ENCODE data around the gene ZNF892.
A peak's percentile ranks its signal among the peaks of the same experiment; 100 is the strongest.

ZNF892 gene

DNA sequence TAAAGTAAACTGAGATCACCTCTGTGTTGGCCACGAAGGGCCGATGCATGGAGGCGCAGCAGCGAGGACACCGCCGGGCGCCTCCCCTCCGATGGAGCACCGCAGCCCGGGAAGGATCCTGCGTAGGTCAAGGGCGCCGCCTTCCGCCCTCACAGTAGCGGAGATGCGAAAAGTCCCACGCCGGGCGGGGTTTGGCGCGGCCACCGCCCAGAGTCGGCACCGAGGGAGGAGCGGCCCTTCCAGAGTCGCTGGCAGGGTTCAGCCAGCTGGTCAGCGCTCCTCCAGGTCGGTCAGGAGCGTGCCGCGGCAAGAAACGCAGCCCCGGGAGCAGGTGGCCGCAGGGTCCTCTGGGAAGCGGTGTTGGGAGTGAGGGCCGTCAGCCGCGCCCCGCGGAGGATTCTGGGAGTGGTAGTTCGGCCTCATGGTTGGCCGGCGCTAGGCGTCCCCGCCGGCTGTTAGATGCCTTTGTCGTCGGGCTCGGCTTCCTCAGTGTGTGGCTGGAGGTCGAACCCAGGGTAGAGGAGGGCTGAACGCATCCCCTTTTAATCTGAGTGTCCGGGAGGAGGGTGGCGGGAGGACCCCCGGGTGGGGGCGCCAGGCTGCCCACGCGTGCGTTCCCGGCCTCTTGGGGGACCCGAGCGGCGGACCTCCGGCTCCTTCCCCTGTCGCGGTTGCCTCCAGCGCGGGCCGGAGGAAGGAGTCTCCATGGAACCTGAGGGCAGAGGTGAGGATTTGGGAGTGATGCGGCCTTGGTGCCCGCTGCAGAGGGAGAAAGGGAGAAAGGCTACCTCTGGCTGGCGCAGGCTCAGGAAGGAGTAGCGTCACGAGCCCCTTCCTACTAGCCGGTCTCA lies at the start of gene ZNF892:
TSS of gene ZNF892 (plus strand) at position 411 of the 851 bp plus-strand sequence. CDS start at position 706, 295 bp downstream.
- peak; percentile 86 for DNase-seq

DNA sequence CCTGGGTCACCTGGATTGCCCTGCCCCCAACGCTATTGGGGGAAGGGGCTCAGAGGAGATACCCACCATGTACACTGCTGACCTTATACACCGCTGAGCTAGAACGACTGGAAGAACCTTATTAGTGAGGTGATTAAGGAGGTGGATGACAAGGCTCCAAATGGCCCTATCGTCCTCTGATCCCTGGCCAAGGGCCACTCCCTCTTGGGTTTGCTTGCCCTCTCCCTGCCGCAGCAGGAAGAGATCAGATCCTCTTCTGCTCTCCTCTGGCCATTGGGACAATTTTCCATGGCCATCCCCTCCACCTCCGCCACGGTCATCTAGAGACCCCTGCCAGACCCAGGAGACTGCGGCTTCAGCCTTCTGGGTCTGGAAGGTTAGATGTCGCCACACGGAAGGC lies 48.9 kb upstream of the ZNF892 start:
- DNase-seq, result no peak

DNA sequence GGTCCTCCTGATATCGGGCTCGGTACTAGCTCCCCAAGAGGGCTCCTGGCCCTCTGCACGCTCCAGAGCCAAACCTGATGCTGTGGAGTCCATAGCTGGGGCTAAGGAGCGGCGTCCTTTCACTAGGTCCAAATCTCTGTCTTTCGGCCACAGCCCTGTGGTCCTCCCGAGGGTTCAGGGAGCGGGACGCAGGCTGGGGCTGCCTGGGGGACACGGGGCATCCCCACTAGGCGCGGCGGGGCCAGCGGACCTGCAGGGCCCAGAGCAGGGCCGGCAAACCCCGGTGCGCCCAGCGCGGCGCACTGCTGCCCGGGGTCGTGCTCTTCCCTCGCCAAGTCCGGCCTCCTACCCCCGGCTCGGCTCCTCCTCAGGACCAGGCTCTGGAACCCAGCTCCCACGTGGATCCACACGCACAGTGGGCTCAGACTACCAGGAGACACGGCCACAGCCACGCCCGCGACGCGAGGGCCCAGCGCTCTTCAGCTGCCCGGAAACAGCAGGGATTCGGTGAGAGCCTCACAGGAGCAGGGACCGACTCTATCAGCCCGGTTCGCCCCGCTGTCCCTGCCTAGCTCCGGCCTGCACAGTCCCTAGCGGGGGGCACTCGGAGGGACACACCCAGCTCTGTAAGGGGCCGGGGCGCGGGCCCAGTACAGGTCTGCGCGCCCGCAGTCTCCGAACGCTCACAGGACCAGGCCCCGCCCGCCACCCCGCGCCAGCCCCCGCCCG lies 48.3 kb upstream of the ZNF892 start:
- no peak for DNase-seq

DNA sequence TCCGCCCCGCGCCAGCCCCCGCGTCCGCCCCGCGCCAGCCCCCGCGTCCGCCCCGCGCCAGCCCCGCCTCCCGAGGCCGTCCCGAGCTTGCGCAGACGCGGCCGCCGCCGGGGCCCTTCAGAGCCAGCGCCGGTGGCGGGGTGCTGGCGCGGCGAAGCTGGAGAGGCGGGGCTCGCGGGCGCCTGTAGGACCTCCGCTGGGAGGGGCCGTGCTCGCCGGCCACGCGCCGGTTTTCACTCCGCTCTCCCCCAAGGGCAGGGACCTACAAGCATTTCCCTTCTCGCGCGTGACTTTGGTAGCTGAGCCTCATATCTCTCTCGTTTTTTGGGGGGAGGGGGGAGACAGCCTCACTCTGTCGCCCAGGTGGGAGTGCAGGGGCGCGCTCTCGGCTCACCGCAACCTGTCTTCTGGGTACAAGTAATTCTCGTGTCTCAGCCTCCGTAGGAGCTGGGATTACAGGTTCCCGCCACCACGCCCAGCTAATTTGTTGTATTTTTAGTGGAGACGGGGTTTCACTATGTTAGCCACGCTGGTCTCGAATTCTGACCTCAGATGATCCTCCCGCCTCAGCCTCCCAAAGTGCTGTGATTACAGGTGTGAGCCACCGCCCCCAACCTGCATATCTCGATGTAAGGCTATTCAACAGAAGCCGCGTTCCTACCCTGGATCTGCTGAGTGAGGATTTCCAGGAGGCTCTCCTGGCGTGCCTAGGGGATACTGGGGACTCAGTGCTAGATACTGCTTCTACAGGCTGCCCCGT lies 47.5 kb upstream of the ZNF892 start, which contains the start of gene ZNF514:
TSS of gene ZNF514 (minus strand) at position 159 of the 760 bp plus-strand sequence. CDS start 6,595 bp downstream, outside the sequence.
- DNase-seq, result peak; percentile 85

DNA sequence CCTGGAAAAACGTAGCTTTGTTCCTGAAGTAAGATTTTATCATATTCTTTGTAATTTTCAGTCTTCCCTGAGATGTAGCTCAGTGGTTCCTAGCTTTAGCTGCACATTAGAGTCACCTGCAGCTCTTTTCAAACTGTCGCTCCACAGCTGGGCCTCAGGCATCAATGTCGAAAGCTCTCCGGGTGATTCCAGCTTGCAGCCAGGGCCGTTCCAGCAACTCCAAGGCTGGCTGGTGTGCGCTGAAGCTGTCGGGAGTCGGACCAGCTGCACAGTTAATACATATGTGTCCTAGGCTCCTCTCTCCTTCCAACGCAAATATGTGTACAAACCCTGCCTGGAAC lies 42.3 kb upstream of the ZNF892 start:
- no peak for DNase-seq

DNA sequence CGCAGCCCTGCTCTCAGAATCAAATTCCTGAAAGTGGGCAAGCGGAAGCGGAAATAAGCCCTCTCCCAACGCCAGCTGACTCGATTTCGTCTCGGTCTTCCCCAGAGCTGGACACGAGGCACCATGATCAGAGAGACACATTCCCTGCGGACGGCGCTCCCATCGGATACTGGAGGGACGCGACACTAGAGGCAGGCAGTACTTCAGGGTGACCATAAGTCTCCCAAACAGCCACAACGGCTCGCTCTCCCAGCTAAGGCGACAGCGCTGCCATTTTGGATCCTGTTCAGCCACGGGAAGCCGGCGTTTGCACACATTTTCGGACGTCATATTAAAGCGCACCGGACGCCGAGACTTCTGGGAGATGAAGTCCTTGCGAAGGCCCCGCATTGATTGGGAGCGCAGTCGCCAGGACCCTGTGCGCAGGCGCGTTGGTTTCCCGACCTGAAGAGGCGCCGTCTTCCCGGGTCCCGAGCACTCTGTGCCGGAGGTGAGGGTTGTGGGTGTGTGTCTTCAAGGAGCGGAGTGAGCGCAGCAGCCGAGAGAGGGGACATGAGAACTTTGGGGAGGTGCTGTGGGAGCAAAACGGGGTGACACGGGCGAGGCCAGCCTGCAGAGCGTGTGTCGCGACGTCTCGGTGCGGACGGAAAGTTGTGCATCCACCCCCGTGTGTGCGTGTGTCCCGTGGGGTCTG lies 41.8 kb upstream of the ZNF892 start, which contains the start of gene ZNF2:
TSS of gene ZNF2 (plus strand) at position 439 of the 694 bp plus-strand sequence. CDS start 10,418 bp downstream, outside the sequence.
- peak; percentile 97 for DNase-seq

DNA sequence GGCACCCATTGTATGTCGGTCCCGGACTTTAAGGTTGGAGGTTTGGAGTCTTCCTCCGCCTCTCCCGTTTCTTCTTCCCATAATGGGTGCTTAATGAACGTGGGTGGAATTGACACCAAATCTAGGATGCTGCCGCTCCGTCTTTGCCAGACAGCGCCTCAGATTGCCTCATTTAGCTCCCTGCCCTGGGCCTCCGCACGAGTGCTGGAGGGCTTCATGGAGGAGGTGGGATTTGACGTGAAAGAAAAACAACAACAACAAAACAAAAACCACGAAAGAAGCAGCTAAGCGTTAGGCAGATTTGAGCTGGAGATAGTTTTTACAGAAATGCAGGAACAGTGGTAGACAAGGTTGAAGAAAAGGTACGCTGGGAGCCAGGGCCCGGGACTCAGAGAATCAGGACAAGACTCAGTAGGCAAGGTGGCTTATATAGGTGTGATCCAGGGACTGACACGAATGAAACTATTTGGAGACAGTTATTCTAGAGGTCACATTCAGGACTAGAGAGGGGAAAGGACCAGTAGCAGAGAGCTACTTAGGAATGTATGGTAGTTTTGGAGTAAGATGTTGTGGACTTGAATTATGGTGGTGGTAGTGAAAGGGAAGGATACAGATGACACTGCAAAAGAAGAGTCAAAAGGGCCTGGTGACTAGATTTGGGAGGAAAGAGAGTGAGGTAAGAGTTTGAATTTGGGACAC lies 41.1 kb upstream of the ZNF892 start:
- no peak for DNase-seq

DNA sequence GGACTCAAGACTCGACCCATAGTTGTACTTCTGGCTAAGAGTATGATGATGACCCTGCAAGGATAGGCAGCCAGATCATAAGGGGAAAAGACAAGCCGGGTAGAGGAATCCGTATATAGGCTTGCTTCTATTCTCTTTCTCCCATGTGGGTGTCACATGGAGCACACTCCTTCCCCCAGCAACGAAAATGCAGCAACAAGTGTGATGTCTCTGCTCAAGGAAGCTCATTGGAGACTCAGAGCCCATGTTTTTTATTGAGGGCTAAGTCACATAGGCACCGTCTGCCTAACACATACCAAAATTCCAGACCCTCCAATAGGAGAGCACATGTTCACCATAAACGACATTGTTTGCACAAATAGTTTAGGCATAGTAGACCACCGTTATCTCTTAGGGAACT lies 35.4 kb upstream of the ZNF892 start:
- no peak for DNase-seq

DNA sequence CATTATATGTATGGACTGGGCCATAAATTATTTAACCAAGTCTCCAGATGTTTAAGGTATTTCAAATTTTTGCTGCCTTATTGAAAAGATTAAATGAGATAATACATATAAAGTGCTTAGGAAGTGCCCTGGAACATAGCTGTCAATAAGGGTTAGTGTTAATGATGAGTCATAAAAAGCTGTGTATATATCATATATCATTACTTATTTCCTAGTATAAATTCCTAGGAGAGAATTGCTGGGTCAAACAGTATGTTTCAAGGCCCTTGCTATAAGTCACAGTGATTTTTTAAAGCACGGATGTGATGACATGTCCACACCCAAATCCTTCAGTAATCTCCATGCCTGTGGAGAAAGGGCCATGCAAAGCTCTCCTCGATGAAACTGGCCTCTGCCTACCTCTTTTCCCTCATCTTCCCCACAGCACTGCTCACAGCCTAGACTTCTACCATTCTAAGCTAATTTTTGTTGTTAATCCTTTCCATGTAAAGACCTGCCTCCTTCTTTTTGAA lies 33.2 kb upstream of the ZNF892 start:
- DNase-seq, result no peak

DNA sequence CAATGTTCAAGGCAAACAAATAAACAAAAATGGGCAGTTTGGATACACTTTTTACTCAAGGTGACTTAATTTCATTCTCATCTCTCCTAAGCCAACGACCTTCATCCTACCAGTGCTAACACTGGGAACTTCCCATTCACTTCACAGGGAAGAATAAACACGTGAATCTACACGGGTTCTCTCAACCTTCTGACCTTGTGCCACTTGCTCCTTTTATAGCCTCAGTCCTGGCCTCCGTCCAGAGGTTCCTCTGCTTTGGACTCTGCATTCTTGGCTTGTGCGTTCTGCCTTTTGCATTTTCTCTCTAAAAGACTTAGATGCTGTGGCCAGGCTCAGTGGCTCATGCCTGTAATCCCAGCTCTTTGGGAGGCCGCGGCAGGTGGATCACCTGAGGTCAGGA lies 27.9 kb upstream of the ZNF892 start:
- DNase-seq, result no peak

DNA sequence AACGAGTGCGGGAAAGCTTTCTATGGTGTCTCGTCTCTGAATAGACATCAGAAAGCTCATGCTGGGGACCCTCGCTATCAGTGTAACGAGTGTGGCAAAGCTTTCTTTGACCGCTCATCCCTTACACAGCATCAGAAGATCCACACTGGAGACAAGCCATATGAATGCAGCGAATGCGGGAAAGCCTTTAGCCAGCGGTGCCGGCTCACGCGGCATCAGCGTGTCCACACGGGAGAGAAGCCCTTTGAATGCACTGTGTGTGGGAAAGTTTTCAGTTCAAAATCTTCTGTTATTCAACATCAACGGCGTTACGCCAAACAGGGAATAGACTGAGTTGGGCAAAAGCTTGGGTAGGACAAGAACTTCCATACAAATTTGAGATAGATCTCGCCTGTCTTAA lies 25.5 kb upstream of the ZNF892 start:
- DNase-seq, result no peak

DNA sequence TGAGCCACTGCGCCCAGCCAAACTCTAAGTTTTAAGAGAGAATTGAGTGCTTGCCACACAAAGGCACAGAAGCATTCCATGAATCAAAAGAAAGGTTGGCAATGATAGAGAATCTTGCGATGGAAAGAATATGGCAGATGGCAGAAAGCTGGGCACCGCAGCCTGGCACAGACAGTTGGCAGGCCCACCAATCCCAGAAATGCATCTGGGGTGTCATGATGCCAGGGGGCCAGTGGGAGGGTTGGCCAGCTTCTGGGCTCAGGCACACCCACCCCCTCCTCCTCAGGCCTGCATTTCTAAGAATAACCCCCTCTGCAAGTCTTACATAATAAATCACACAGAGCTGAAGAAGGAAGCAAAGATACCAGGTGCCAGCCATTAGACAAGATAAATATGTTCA lies 22.1 kb upstream of the ZNF892 start:
- no peak for DNase-seq

DNA sequence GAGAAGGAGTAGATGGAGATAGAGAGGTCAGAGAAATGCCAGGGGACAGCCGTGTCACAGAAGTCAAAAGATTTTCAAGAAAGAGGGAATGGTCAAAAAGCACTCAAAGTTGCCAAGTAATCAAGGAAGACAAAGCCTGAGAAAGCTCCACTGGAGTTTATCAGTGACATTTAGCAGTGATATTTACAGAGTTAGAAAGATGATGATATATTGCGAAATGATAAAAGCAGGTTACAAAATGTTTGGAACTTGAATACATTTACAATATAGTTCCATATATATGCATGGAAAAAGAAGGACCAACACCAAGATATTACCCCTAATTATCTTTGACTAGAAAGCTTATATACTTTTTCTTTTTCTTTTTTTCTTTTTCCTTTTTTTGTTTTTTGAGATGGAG lies 21.3 kb upstream of the ZNF892 start:
- DNase-seq, result no peak

DNA sequence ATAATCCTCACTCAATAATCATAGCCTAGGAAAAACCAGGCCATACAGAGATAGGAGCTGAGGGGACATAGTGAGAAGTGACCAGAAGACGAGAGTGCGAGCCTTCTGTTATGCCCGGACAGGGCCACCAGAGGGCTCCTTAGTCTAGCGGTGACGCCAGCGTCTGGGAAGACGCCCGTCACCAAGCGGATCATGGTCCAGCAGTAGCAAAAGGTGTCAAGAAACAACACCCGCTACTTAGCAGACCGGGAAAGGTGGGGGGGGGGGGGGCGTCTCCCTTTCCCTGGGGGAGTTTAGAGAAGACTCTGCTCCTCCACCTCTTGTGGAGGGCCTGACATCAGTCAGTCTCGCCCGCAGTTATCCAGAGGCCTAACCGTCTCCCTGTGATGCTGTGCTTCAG lies 14.4 kb upstream of the ZNF892 start:
- DNase-seq, result peak; percentile 53

DNA sequence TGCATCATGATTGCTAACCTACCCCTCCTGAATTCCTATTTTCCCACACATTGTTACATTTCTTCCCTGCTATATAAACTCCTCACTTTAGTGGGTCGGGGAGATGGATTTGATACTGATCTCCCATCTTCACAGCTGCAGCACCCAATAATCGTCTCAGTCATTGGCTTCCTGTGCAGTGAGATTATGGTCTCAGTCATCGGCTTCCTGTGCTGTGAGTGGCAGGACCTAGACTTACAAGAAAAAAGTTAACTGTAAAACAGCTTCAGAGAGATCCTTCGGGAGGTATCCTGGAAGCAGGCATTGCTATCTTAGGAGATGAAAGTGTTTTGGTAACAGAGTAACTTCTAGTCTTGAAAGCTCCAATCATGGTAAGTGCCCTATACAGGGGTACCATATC lies 3.4 kb upstream of the ZNF892 start:
- no peak for DNase-seq

DNA sequence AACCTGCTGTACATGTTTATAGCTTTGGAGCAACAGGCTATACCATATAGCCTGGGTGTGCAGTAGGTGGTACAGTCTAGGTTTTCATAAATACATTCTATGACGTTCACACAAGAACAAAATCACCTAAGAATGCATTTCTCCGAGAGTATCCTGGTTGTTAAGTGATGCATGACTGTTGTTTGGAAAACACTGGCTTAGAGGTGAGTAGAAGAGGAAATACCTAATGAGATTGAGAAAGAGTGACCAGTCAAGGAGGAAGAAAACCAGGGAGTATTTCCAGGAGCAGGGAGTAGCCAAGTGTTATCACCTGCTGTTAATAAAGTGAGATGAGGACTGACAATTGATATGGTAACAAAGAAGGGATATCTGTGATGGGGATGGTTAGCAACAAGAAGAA lies 2.9 kb upstream of the ZNF892 start:
- DNase-seq, result no peak

DNA sequence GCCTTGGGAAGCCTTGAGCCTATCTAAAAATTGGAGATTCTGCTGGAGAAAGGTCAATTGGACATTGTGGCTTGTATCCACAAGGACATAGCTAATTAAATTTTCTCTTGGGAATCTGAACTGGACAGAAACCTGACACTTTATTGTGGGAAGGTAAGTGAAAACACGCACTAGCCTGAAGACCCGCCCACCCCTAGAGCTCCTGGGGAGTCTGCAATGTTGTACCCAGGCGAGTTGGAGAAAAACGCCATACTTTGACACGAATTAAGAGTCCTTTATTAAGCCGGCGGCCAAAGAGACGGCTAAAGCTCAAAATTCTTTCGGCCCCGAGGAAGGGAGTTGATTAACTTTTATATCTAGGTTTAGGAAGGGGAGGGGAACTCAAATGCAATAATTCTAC lies 1.2 kb upstream of the ZNF892 start:
- DNase-seq, result no peak

DNA sequence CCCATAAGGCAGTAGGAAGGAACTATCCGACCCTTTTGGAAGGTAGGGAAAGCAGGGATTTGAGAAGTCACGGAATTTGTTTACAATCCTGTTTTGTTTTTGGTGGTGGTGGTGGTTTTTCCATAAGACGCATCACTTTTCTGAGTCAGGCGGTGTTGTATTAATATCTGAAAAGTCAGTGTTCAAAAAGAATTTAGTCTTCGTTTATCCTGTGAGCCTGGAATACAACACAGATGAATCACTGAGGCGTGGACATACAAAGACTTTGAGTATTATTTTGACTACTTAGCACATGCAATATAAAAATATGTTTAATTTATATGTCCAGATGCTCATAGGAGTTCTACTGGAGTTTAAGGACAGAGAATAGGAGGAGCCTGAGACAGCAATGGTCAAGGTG lies 785 bp downstream of the ZNF892 start:
- DNase-seq, result no peak

DNA sequence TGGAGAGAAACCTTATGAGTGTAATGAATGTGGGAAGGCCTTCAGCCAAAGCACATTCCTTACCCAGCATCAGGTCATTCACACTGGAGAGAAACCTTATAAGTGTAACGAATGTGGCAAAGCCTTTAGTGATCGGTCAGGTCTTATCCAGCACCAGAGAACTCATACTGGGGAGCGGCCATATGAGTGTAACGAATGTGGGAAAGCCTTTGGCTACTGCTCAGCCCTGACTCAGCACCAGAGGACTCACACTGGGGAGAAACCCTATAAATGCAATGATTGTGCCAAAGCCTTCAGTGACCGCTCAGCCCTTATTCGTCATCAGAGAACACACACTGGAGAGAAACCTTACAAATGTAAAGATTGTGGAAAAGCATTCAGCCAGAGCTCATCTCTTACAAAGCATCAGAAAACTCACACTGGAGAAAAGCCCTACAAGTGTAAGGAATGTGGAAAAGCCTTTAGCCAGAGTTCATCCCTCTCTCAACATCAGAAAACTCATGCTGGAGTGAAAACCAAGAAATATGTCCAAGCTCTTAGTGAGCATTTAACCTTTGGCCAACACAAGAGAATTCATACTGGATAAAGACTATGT lies 7.8 kb downstream of the ZNF892 start:
- DNase-seq, result no peak

DNA sequence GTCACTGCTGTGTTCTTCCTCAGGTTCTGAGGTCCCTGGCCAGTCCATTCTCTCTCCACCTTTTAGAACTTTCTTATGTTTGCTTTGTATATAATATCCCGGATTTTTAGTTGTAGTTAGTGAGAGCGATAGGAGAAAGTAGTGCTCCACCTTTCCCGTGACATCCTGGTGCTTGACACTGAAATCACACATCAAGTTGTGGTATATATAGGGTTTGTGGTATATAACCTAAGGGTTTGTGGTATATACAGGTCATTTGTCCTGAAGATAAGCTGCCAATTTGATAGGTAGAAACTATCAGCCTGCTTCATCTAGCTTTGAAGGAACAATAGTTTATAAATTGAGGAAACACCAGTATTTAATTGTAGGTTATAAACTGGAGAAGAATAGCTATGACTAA lies 13.1 kb downstream of the ZNF892 start:
- DNase-seq, result no peak

DNA sequence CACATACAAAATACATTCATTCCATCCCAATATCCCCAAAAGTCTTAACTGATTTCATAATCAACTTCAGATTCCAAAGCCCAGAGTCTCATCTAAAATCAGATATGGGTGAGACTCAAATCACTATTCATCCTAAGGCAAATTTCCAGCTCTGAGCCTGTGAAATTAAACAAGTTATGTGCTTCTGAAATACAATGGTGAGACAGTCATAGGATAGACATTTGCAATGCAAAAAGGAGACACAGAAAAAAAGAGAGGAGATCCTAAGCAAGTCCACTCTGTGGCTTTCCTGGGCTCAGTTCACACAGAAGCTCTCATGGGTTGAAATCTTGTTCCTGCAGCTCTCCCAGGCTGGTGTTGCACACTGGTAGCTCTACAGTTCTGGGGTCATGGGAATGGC lies 18.3 kb downstream of the ZNF892 start:
- DNase-seq, result no peak
